ENCODE data around the gene PLPP4.

DNA sequence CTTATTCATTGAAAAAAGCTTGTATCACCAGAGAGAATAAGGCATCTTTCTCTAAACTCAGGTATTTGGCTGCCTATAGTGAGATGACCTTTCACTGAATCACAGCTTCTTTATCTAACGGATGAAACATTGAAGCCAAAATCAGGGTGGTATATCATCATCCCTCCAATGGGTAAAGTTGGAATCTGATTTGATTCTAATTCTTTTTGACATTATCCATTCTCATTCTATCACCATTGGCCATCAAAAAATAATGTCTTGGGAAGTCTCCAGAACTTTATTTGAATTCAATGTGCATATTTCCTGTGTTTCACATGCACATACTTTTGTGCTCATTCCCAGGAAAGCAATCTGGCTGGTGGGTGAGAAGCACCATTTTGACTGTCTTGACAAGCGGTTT lies 95.2 kb downstream of the PLPP4 start:
- TF ChIP-seq, protein P1, sequence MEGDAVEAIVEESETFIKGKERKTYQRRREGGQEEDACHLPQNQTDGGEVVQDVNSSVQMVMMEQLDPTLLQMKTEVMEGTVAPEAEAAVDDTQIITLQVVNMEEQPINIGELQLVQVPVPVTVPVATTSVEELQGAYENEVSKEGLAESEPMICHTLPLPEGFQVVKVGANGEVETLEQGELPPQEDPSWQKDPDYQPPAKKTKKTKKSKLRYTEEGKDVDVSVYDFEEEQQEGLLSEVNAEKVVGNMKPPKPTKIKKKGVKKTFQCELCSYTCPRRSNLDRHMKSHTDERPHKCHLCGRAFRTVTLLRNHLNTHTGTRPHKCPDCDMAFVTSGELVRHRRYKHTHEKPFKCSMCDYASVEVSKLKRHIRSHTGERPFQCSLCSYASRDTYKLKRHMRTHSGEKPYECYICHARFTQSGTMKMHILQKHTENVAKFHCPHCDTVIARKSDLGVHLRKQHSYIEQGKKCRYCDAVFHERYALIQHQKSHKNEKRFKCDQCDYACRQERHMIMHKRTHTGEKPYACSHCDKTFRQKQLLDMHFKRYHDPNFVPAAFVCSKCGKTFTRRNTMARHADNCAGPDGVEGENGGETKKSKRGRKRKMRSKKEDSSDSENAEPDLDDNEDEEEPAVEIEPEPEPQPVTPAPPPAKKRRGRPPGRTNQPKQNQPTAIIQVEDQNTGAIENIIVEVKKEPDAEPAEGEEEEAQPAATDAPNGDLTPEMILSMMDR (IDR thresholded peaks at IDR 0.05; ENCODE audit: low read depth, low read length) = no peak
- no peak for TF ChIP-seq EZH2phosphoT487 (IDR thresholded peaks at IDR 0.05; ENCODE audit: low read depth)

Measured in OCI-LY3 (cell line).